Right ventricle myocardium superior (tissue), 1 donor: Measurements from ENCODE around the gene F8. TPM values are rescaled to one million over a fixed set of nuclear protein-coding genes. Genes with fewer than 3 reads are reported as not detected.
"Not testable (repeated sequence)": the region's sequence is repeated elsewhere in the genome, so short reads cannot be mapped to it uniquely, and the experiment has no call there.

Experiments
- ATAC-seq: fragments of 200-7000 bp; cut with Tn5 transposase; one replicate; pipeline ENCODE4 v1.9.1; 2020; ENCODE audit warnings: mild to moderate bottlenecking; ENCODE audit not compliant: poor library complexity
- DNase-seq: peaks from one replicate; pipeline ENCODE4 v3.0.0-alpha.2; 2020
- intact Hi-C: fragments of 100-400 bp; cut with DNase I; formaldehyde crosslinking; loops from one replicate; pipeline ENCODE4 v1.11.2; 2022
- total RNA-seq: library from RNA; stranded (reverse); fragmentation: NEBNext Ultra II Directional; extraction: Animal tissue kit (Norgen Biotek cat#: 25700); gene quantifications from one replicate; pipeline ENCODE4 v1.2.1, GENCODE V29; 2021
- donor health status: DM: no; HTN: yes; CAD: no; lungs with severe emphysema.

Gene F8
- total RNA-seq, 1 donor from 2014 or later = 38.9 TPM

GRCh38 chrX:155046811-155047528 is 24.4 kb upstream of the F8 start:
- intact Hi-C loops = no loop called here
- no peak for DNase-seq
- ATAC-seq = no peak

GRCh38 chrX:155046129-155046810 is 23.7 kb upstream of the F8 start:
- intact Hi-C loops = no loop called here
- ATAC-seq (no peak), DNase-seq (no peak)

- ATAC-seq (no peak), DNase-seq (no peak)
- intact Hi-C loops = no loop called here
Measured at GRCh38 chrX:155035688-155036087, 13.2 kb upstream of the F8 start.

- ATAC-seq = no peak
Measured at GRCh38 chrX:155031657-155032056, 9.1 kb upstream of the F8 start.

DNA sequence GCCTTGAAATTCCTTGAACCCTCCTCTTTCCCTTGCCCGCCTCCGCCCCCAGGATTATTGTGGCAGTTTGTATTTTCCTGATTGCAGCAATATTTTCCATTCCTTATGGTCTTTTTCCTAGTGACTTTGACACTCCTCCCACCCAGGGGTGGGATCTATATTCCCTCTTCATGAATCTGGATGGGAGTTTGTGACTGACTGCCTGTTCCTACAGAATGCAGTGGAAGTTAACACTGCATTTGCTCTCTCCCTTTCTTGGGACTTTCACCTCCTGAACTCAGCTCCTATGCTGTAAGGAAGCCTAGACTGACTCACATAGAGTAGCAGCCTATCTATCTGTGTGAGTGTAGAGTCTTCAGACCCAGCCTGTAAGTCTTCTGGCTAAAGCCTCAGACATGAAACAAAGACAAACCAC is 6.4 kb upstream of the F8 start:
- intact Hi-C loops = no loop called here
- DNase-seq = no peak
- ATAC-seq = no peak

More at GRCh38 chrX:155031657-155032056, 9.1 kb upstream of the F8 start:
- intact Hi-C loops = no loop called here
- no peak for DNase-seq

DNA sequence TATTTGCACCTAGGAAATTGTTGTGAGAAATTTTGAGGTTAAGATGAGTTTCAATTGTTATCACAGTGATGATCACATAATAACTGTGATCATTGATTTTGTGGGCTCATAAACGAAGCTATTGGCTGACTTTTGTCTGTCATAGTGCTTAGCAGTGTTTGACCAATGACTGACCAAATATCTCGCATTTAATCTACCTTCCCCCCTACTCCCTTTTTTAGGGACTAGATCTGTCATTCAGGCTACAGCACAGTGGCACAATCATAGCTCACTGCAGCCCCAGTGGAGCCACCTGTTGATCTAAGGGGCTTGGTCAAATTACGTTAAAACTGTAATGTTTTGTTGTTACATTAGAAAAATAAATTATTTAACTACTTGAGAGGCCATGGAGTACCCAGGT is 5.6 kb upstream of the F8 start:
- DNase-seq (no peak), ATAC-seq (no peak)
- intact Hi-C loops = no loop called here

GRCh38 chrX:155027509-155028066 is 5.1 kb upstream of the F8 start:
- DNase-seq (no peak), ATAC-seq (peak; percentile 59)
- intact Hi-C loops = no loop called here

GRCh38 chrX:155026727-155027508 is 4.4 kb upstream of the F8 start, which contains the start of gene FUNDC2:
Gene FUNDC2 (plus strand): TSS chrX:155026844. CDS start chrX:155026939, 95 bp downstream.
- DNase-seq = peak; percentile 96
- peak; percentile 94 for ATAC-seq
- intact Hi-C loops = no loop called here

GRCh38 chrX:155026420-155026726 is 3.9 kb upstream of the F8 start:
- ATAC-seq (no peak), DNase-seq (no peak)
- intact Hi-C loops = no loop called here

GRCh38 chrX:155023907-155024833 is 1.6 kb upstream of the F8 start:
- ATAC-seq (no peak), DNase-seq (no peak)
- intact Hi-C loops = no loop called here

DNA sequence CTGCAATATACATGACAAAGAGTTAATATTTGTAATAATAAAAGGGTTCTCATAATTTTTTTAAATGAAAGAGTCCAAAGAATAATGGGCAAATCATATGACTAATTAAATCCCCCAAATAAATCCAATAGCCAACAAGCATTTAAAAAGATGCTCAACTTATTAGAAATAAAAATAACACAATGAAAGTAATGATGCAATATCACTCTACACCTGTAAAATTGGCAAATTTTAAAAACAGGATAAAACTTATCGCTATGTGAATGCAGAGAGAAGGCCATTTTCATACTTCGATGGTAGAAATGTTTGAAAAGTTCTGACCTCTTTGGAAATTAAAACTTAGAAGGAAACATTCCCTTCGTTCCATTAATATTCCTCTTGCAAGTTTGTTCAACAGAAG is 1.9 kb downstream of the F8 start:
- ATAC-seq = no peak
- intact Hi-C loops = no loop called here
- DNase-seq = no peak

GRCh38 chrX:155009994-155010472 is 12.5 kb downstream of the F8 start:
- intact Hi-C loops = no loop called here
- DNase-seq (no peak), ATAC-seq (peak; percentile 64)

DNA sequence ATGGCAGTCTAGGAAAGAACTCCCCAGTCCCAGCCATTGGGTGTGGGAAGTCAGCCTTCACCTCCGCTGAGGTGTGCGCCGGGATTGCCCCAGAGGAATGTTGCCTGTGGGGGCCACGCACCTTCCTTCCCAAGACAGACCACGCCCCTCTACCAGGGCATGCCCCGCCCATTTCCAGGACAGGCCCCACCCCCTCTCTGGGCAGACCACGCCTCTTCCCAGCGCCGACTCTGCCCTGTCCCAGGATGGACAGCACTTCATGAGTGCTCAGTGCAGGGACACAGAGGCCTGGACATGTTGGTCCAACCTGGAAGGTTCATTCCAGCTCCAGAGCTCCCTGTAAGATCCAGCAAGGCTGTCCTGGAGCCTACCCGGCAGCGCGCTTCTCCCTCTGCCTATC is 13.9 kb downstream of the F8 start:
- intact Hi-C loops, ATAC-seq, DNase-seq: not testable (repeated sequence)

DNA sequence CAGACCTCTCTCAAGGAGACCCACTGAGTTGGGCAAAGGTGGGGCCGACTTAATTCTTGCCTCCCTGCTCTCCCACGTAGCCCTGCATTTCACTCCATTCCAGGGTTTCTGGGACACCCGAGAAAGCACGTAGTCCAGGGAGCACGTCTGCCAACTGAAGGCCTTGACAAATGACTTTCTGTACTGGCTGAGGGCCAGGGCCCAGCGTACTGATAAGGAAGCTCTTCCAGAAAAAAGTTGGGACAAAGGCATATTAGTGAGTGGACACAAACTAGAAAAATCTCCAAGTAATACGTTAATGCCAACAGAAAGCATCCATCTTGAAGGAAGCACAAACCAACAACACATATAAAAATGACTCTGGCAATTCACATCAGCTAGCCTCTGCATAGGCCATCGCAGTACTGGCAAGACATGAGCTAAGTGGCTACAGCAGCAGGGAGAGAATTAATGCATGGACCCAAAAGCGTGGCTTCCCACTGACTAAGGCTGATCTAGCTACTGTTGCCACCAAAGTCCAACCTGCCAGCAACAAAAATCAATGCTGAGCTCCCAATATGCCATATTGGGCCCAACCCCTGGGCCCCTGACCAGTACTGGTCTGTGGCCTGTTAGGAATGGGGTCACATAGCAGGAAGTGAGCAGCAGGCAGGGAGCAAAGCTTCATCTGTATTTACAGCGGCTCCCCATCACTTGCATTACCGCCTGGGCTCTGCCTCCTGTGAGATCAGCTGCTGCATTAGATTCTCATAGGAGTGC is 15.4 kb downstream of the F8 start:
- peak; percentile 76 for ATAC-seq
- DNase-seq, intact Hi-C loops: not testable (repeated sequence)

- intact Hi-C loops, ATAC-seq, DNase-seq: not testable (repeated sequence)
Measured at GRCh38 chrX:155006379-155006778, 16.1 kb downstream of the F8 start.

GRCh38 chrX:155005190-155005589 is 17.3 kb downstream of the F8 start:
- intact Hi-C loops = no loop called here
- no peak for ATAC-seq
- no peak for DNase-seq

- ATAC-seq (no peak), DNase-seq (no peak)
- intact Hi-C loops = no loop called here
Measured at GRCh38 chrX:155001873-155002272, 20.6 kb downstream of the F8 start.

DNA sequence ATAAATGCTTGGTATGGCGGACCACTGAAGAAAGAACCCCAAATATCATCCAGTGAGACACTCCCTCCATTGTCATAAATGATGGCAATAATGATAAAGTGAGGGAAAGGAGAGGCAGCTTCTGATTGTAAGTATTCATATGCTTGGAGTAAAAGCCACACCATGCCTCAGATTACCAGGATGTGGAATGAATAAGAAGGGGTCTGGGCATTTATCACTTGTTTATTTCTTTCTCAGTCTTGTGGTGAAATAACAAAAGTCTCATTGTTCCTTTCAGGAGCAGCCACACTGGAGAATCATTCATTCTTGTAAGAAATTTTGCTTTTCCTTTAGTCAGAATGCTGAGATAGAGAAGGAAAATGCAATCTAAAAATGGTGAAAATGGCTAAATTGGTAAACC is 21.7 kb downstream of the F8 start:
- DNase-seq = no peak
- intact Hi-C loops = no loop called here
- ATAC-seq = no peak
